Activated CD4-positive, CD25-positive, alpha-beta regulatory T cell treated with anti-CD3 and anti-CD28 coated beads, Interleukin-2, amount 50 U/mL, for 24 hours (primary cell): ENCODE data around the gene AXIN2.

ENCODE experiments used
- ATAC-seq, 2 donors: fragments of 150-1000 bp; cut with Tn5 transposase; one replicate each; pipeline ENCODE4 v1.10.0; 2021; ENCODE audit warnings: mild to moderate bottlenecking in 1 of 2, moderate library complexity in 1 of 2

Gene AXIN2

GRCh38 chr17:65553009-65553645 lies 8.3 kb downstream of the AXIN2 start:
- ATAC-seq = no peak

GRCh38 chr17:65552214-65552613 lies 9.2 kb downstream of the AXIN2 start:
- no peak for ATAC-seq

- no peak for ATAC-seq
Observed at GRCh38 chr17:65551267-65552040, 10.0 kb downstream of the AXIN2 start.

GRCh38 chr17:65550758-65551157 lies 10.7 kb downstream of the AXIN2 start:
- no peak for ATAC-seq

- ATAC-seq = no peak
Observed at GRCh38 chr17:65550075-65550662, 11.3 kb downstream of the AXIN2 start.

- no peak for ATAC-seq
Observed at GRCh38 chr17:65548269-65548969, 13.0 kb downstream of the AXIN2 start.

- ATAC-seq = no peak
Observed at GRCh38 chr17:65547253-65547670, 14.2 kb downstream of the AXIN2 start.

GRCh38 chr17:65546579-65546978 lies 14.9 kb downstream of the AXIN2 start:
- ATAC-seq = no peak

- no peak for ATAC-seq
Observed at GRCh38 chr17:65545705-65546523, 15.5 kb downstream of the AXIN2 start.

- ATAC-seq = no peak
Observed at GRCh38 chr17:65544672-65545071, 16.8 kb downstream of the AXIN2 start.

DNA sequence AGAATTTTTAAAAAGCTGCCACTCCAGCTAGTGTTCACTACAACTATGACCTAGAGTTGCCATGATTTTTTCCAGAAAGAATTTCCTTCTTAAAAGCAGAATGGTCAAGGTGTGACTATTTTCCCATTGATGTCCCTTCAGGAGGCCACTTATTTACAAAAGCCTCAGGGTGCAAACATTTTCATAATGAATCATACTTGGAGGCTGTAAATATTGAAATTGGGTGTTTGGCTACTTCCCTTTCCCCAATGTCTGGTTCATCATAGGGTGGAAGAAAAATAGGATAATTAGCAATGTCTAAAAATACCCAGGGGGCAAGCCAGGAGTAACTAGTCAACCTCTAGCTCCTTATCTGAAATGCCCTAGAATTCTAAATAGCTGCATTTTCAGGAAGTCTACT lies 18.8 kb downstream of the AXIN2 start:
- ATAC-seq = no peak

- no peak for ATAC-seq
Observed at GRCh38 chr17:65542067-65542466, 19.4 kb downstream of the AXIN2 start.

GRCh38 chr17:65541453-65541852 lies 20.0 kb downstream of the AXIN2 start:
- no peak for ATAC-seq

DNA sequence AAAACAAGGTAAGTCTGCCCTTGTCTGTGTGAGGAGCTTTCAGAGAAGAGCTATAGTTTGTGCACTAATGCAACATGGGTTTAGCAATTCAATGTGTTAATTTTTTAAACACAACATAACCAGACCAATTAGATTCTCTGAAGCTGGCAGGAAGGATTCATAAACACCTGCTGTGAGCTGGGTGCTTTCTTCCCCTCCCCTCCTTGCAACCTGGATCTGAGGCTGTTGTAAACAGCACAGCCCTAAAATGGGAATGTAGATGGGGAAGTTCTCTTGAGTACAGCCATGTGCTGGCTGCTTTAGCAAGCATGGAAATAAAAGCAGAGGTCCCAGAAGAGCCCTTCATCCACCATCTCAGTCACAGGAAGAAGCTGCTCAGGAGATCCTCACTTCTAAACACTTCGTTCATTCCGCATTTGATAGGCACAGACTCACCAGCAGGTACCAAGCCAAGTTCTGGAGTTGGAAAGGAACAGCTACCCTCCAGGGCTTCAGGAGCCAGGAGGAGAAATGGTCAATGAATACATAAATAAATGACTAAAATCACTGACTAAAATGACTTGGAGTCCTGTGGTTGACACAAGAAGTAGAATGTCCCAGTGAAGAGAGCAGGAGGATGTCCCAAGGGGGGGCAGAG lies 21.7 kb downstream of the AXIN2 start:
- no peak for ATAC-seq

GRCh38 chr17:65538675-65539529 lies 22.5 kb downstream of the AXIN2 start:
- no peak for ATAC-seq

GRCh38 chr17:65537845-65538674 lies 23.4 kb downstream of the AXIN2 start:
- no peak for ATAC-seq

- no peak for ATAC-seq
Observed at GRCh38 chr17:65537343-65537844, 24.1 kb downstream of the AXIN2 start.

- no peak for ATAC-seq
Observed at GRCh38 chr17:65536573-65537342, 24.7 kb downstream of the AXIN2 start.
